CD4-positive, alpha-beta T cell (primary cell): ENCODE measurements around the gene UIMC1. TPM values are rescaled to one million over a fixed set of nuclear protein-coding genes. Genes with fewer than 3 reads are reported as not detected.

ENCODE experiments used
- ATAC-seq: fragments of 200-7000 bp; cut with Tn5 transposase; one replicate; pipeline ENCODE4 v1.10.0; 2022; ENCODE audit warnings: mild to moderate bottlenecking; ENCODE audit not compliant: poor library complexity
- CTCF ChIA-PET: fragments of 350-600 bp; sonication (Branson Sonifier 250); formaldehyde crosslinking; loops from one replicate; lab custom pipeline; 2021; ENCODE audit warnings: antibody characterized with exemption, inconsistent platforms; lab: Charles Lee
- POLR2A ChIA-PET: fragments of 350-600 bp; sonication (Branson Sonifier 250); formaldehyde crosslinking; loops from one replicate; lab custom pipeline; 2021; ENCODE audit warnings: antibody characterized with exemption, inconsistent platforms; lab: Charles Lee
- DNase-seq, 14 experiments: peaks; one replicate each; pipeline ENCODE4 v3.0.0-alpha.2; 2013 to 2020; ENCODE audit warnings: mixed read lengths in 2 of 14
- H3K27ac ChIP-seq, 2 donors: one replicate each; pipeline versions ENCODE4 v1.5.1 to v1.7.0; 2013; ENCODE audit warnings: low read length in 2 of 2, low read depth in 1 of 2, mild to moderate bottlenecking in 1 of 2
- H3K27me3 ChIP-seq, 2 experiments: 1 replicate in 1 of 2; 2 replicates in 1 of 2; pipeline versions ENCODE4 v1.6.1 to v1.7.0; 2013; ENCODE audit warnings: low read length in 2 of 2, control low read depth in 1 of 2, mild to moderate bottlenecking in 1 of 2, moderate library complexity in 1 of 2; ENCODE audit not compliant: insufficient read depth in 2 of 2, control insufficient read depth in 1 of 2
- H3K36me3 ChIP-seq: one replicate; pipeline ENCODE4 v1.6.1; 2013; ENCODE audit warnings: low read length, control low read depth; ENCODE audit not compliant: insufficient read depth
- H3K4me1 ChIP-seq: one replicate; pipeline ENCODE4 v1.6.1; 2013; ENCODE audit warnings: low read length, control low read depth; ENCODE audit not compliant: insufficient read depth
- H3K4me3 ChIP-seq: one replicate; pipeline ENCODE4 v1.5.1; 2013; ENCODE audit warnings: mild to moderate bottlenecking, low read length, moderate library complexity
- H3K9me3 ChIP-seq, 2 experiments: 1 replicate in 1 of 2; 2 replicates in 1 of 2; pipeline versions ENCODE4 v1.6.1 to v1.7.0; 2013; ENCODE audit warnings: low read length in 2 of 2, mild to moderate bottlenecking in 2 of 2, control low read depth in 1 of 2, moderate library complexity in 1 of 2; ENCODE audit not compliant: control insufficient read depth in 1 of 2, insufficient read depth in 1 of 2
- H3K27ac Mint-ChIP-seq: one replicate; pipeline ENCODE4 v1.8.0; 2020; ENCODE audit warnings: mixed read lengths
- H3K27me3 Mint-ChIP-seq: one replicate; pipeline ENCODE4 v1.8.0; 2021; ENCODE audit warnings: mixed read lengths
- H3K36me3 Mint-ChIP-seq: one replicate; pipeline ENCODE4 v1.8.0; 2021; ENCODE audit warnings: low read depth, mixed read lengths
- H3K4me1 Mint-ChIP-seq: one replicate; pipeline ENCODE4 v1.8.0; 2021; ENCODE audit warnings: low read depth, mixed read lengths
- H3K4me3 Mint-ChIP-seq: one replicate; pipeline ENCODE4 v1.8.0; 2020; ENCODE audit warnings: mild to moderate bottlenecking, mixed read lengths
- H3K9me3 Mint-ChIP-seq: one replicate; pipeline ENCODE4 v1.8.0; 2020; ENCODE audit warnings: mixed read lengths
- intact Hi-C, 2 experiments: fragments of 100-400 bp; cut with DNase I in 1 of 2; cut with micrococcal nuclease in 1 of 2; formaldehyde crosslinking; loops; one replicate each; pipeline versions ENCODE4 v1.15.1 to v1.9.0; 2023 to 2025; cut with DNase I, micrococcal nuclease
- total RNA-seq, 174 experiments: library from RNA in 2 of 174; stranded (reverse) in 2 of 174; gene quantifications; one replicate each; pipeline ENCODE4 v1.2.3 and lab custom pipeline; 2021 to 2026
- TF ChIP-seq, protein P1 (sequence below): fragments of 200-600 bp; IDR thresholded peaks from one replicate; pipeline ENCODE4 v1.8.0; 2022; ENCODE audit warnings: antibody characterized with exemption, mild to moderate bottlenecking

UIMC1 gene
- total RNA-seq, 2 experiments from 2014 or later = 42.3 to 50.8 TPM

DNA sequence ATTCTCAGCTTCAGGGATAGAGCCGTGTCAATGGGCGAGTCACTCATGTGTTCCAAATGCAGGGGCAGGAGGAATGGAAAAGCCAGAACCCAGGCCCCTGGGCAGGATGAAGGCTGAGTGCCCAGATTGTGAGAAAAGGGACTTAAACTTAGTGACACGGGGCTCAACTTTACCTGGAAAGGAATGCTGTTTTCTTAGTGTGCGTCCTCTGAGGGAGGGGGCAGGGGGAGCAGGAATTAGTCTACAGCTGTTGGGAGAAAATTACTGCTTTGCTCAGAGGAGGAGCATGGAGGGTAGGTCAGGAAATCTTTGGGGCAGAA is 122.0 kb downstream of the UIMC1 start:
- TF ChIP-seq, protein P1, sequence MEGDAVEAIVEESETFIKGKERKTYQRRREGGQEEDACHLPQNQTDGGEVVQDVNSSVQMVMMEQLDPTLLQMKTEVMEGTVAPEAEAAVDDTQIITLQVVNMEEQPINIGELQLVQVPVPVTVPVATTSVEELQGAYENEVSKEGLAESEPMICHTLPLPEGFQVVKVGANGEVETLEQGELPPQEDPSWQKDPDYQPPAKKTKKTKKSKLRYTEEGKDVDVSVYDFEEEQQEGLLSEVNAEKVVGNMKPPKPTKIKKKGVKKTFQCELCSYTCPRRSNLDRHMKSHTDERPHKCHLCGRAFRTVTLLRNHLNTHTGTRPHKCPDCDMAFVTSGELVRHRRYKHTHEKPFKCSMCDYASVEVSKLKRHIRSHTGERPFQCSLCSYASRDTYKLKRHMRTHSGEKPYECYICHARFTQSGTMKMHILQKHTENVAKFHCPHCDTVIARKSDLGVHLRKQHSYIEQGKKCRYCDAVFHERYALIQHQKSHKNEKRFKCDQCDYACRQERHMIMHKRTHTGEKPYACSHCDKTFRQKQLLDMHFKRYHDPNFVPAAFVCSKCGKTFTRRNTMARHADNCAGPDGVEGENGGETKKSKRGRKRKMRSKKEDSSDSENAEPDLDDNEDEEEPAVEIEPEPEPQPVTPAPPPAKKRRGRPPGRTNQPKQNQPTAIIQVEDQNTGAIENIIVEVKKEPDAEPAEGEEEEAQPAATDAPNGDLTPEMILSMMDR = no peak
- Histone ChIP-seq H3K27me3 (no peaks in the 10 kb centered on the region), H3K9me3 (no peaks in the 10 kb centered on the region), H3K4me1 (peaks cover 4% of the 10 kb centered on the region), H3K27ac (no peak overlapping the region), H3K36me3 (no peaks in the 10 kb centered on the region), H3K4me3 (no peak overlapping the region)
- no peak for ATAC-seq
- Mint-ChIP-seq H3K9me3 (no peaks in the 10 kb centered on the region), H3K4me3 (no peak overlapping the region), H3K36me3 (no peaks in the 10 kb centered on the region), H3K4me1 (no peaks in the 10 kb centered on the region), H3K27ac (no peak overlapping the region), H3K27me3 (no peaks in the 10 kb centered on the region)
- DNase-seq = no peak
- POLR2A ChIA-PET = no interaction called here
- intact Hi-C loops = no loop called here
- CTCF ChIA-PET = no interaction called here

DNA sequence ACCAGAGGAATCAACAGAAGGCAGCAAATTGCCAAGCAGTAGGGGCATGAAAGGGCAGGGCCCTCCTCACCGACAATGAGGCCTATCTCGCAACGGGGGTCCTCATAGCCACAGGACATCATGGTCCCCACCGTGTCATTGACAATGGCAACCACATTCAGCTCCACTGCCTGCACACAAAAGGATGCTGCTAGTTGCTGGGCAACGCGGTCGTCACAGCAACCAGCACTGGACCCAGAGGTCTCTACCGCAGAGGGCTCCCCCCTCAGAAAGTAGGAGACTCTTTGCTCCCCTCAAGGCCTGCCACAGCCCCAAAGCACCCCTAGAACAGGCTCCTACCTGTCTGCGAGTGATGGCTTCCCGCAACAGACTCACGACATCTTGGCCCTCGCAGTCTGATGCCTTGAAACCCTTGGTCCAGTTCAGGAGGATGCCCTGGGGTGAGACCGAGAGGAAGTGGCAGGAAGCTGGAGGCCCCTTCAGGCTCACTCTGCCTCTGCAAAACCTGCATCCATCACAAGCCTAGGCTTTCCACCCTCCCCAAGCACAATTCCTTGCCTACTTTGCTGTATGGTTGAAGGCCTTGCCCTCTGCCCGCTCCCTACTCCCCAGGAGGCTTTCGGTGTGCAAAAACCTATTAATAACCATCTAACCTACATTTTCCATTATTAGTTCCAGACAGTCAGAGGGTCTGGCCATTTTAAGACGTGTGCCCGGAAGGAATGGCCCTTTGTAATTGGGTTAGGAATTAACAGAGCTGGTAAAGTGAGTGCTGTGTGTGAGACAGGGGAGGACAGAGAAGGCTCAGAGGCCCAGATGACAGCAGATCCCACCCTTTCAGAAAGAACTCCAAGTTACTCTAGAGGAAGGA is 122.6 kb downstream of the UIMC1 start:
- no peak for DNase-seq
- H3K27me3 ChIP-seq = no peaks in the 10 kb centered on the region
- ATAC-seq = no peak
- H3K9me3 Mint-ChIP-seq = no peaks in the 10 kb centered on the region
- no peaks in the 10 kb centered on the region for H3K9me3 ChIP-seq
- H3K4me3 ChIP-seq = no peak overlapping the region
- no peak overlapping the region for H3K27ac ChIP-seq
- no peaks in the 10 kb centered on the region for H3K36me3 ChIP-seq
- TF ChIP-seq, protein P1 = no peak
- no peaks in the 10 kb centered on the region for H3K27me3 Mint-ChIP-seq
- H3K27ac Mint-ChIP-seq = no peak overlapping the region
- ChIA-PET POLR2A (no interaction called here), CTCF (no interaction called here)
- intact Hi-C loops = no loop called here
- H3K36me3 Mint-ChIP-seq = no peaks in the 10 kb centered on the region
- H3K4me3 Mint-ChIP-seq = no peak overlapping the region
- H3K4me1 Mint-ChIP-seq = no peaks in the 10 kb centered on the region
- peaks cover 4% of the 10 kb centered on the region for H3K4me1 ChIP-seq

DNA sequence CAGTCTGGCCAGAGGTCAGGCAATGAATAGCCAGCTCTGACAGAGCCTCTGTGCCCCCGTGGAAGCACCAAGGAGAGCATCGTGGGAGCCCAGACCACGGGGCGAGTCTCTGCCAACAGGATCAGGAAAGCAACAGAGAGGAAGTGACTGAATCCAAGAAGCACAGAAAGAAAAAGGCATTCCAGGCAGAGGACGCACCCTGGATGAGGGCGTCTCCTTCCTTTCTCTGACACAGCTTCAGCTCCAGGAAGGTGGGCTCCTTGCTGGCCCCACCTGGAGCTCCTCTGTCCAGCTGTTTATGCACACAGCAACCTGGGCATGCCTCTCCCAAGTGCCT is 124.0 kb downstream of the UIMC1 start:
- H3K4me1 ChIP-seq = peaks cover 4% of the 10 kb centered on the region
- Mint-ChIP-seq H3K9me3 (no peaks in the 10 kb centered on the region), H3K27ac (no peak overlapping the region), H3K4me1 (no peaks in the 10 kb centered on the region), H3K27me3 (no peaks in the 10 kb centered on the region), H3K36me3 (no peaks in the 10 kb centered on the region), H3K4me3 (no peak overlapping the region)
- ATAC-seq = no peak
- ChIA-PET POLR2A (no interaction called here), CTCF (no interaction called here)
- no peak for DNase-seq
- H3K4me3 ChIP-seq = no peak overlapping the region
- H3K9me3 ChIP-seq = peaks cover 0 to 9% of the 10 kb centered on the region in 2 experiments
- no peaks in the 10 kb centered on the region for H3K36me3 ChIP-seq
- intact Hi-C loops = no loop called here
- peaks cover 5 to 6% of the 10 kb centered on the region in 2 experiments for H3K27me3 ChIP-seq
- H3K27ac ChIP-seq = no peak overlapping the region
- TF ChIP-seq, protein P1 = no peak
